ENCODE results near the gene SOHLH2.

- TF ChIP-seq CTCF (conservative IDR thresholded peaks at IDR 0.05; ENCODE audit: low read depth, low read length) (no peak), EZH2phosphoT487 (IDR thresholded peaks at IDR 0.05; ENCODE audit: borderline replicate concordance, low read length) (no peak)
These were observed 25.9 kb downstream of the SOHLH2 start for GRCh38 chr13:36188441-36188840.
